HepG2 (cell line): ENCODE results near the gene HMGCR. TPM values are rescaled to one million over a fixed set of nuclear protein-coding genes. Genes with fewer than 3 reads are reported as not detected.

Experiments used
- ARHGAP35 ChIP-seq: sonication (generic); formaldehyde crosslinking; IDR thresholded peaks from 2 replicates; pipeline ENCODE4 v1.9.0; 2022; ENCODE audit warnings: mild to moderate bottlenecking, inconsistent platforms, moderate library complexity, missing genetic modification reagents, borderline replicate concordance
- ARID2 ChIP-seq: sonication (generic); formaldehyde crosslinking; IDR thresholded peaks from 2 replicates; pipeline ENCODE4 v1.8.1; 2022; ENCODE audit warnings: mild to moderate bottlenecking, missing genetic modification reagents, borderline replicate concordance
- DMTF1 ChIP-seq: sonication (generic); formaldehyde crosslinking; IDR thresholded peaks from 2 replicates; pipeline ENCODE4 v1.4.0; 2020; ENCODE audit warnings: mild to moderate bottlenecking, missing genetic modification reagents
- ETV6 ChIP-seq: sonication (generic); formaldehyde crosslinking; conservative IDR thresholded peaks from 2 replicates; pipeline ENCODE4 v1.4.0; 2020; ENCODE audit warnings: missing genetic modification reagents
- FOSL1 ChIP-seq: sonication (generic); formaldehyde crosslinking; IDR thresholded peaks from 2 replicates; pipeline ENCODE4 v1.9.0; 2021; ENCODE audit warnings: missing genetic modification reagents, borderline replicate concordance
- HNRNPUL1 ChIP-seq: fragments of 200-400 bp; formaldehyde crosslinking; IDR thresholded peaks from 2 replicates; pipeline ENCODE4 v1.6.1; 2017; ENCODE audit warnings: low read depth, mild to moderate bottlenecking, low read length, moderate library complexity
- KLF12 ChIP-seq: sonication (generic); formaldehyde crosslinking; IDR thresholded peaks from 2 replicates; pipeline ENCODE4 v1.4.0; 2020; ENCODE audit warnings: missing genetic modification reagents, borderline replicate concordance
- KLF13 ChIP-seq: sonication (generic); formaldehyde crosslinking; IDR thresholded peaks from 2 replicates; pipeline ENCODE4 v1.4.0; 2020; ENCODE audit warnings: mild to moderate bottlenecking, missing genetic modification reagents
- MAF1 ChIP-seq: sonication (generic); formaldehyde crosslinking; IDR thresholded peaks from 2 replicates; pipeline ENCODE4 v1.5.0; 2020; ENCODE audit warnings: missing genetic modification reagents, borderline replicate concordance
- MEIS1 ChIP-seq: sonication (generic); formaldehyde crosslinking; IDR thresholded peaks from 2 replicates; pipeline ENCODE4 v1.9.0; 2021; ENCODE audit warnings: mild to moderate bottlenecking, missing genetic modification reagents, moderate library complexity, borderline replicate concordance
- ONECUT2 ChIP-seq: sonication (generic); formaldehyde crosslinking; IDR thresholded peaks from 2 replicates; pipeline ENCODE4 v1.4.0; 2020; ENCODE audit warnings: missing genetic modification reagents
- RFX3 ChIP-seq: IDR thresholded peaks from 2 replicates; pipeline ENCODE4 v1.6.1; 2016; ENCODE audit warnings: missing biosample characterization, missing genetic modification reagents
- SALL1 ChIP-seq: sonication (generic); formaldehyde crosslinking; IDR thresholded peaks from 2 replicates; pipeline ENCODE4 v1.8.0; 2022; ENCODE audit warnings: mild to moderate bottlenecking, missing genetic modification reagents
- SAP130 ChIP-seq: IDR thresholded peaks from 2 replicates; pipeline ENCODE4 v1.6.1; 2016; ENCODE audit warnings: low read depth
- SIN3B ChIP-seq: fragments of 150-350 bp; IDR thresholded peaks from 2 replicates; pipeline ENCODE4 v1.6.1; 2014; ENCODE audit warnings: low read length
- U2AF1 ChIP-seq: fragments of 200-400 bp; formaldehyde crosslinking; optimal IDR thresholded peaks from 2 replicates; pipeline ENCODE3; 2017; ENCODE audit warnings: mild to moderate bottlenecking, low read depth, low read length
- U2AF2 ChIP-seq: fragments of 200-400 bp; formaldehyde crosslinking; IDR thresholded peaks from 2 replicates; pipeline ENCODE4 v1.6.1; 2017; ENCODE audit warnings: low read depth, mild to moderate bottlenecking, low read length
- ZFP1 ChIP-seq: IDR thresholded peaks from 2 replicates; pipeline ENCODE4 v1.6.1; 2016
- ZNF260 ChIP-seq: sonication (generic); formaldehyde crosslinking; IDR thresholded peaks from 2 replicates; pipeline ENCODE4 v1.4.0; 2020; ENCODE audit warnings: missing genetic modification reagents, low read depth, mild to moderate bottlenecking, borderline replicate concordance
- ZNF335 ChIP-seq: sonication (generic); formaldehyde crosslinking; IDR thresholded peaks from 2 replicates; pipeline ENCODE4 v1.4.0; 2020; ENCODE audit warnings: missing genetic modification reagents
- ZNF646 ChIP-seq: sonication (generic); formaldehyde crosslinking; IDR thresholded peaks from 2 replicates; pipeline ENCODE4 v1.9.0; 2021; ENCODE audit warnings: mild to moderate bottlenecking, missing genetic modification reagents
- ZSCAN29 ChIP-seq: sonication (generic); formaldehyde crosslinking; conservative IDR thresholded peaks from 2 replicates; pipeline ENCODE4 v1.4.0; 2020; ENCODE audit warnings: mild to moderate bottlenecking, missing genetic modification reagents
- polyA plus RNA-seq, 8 experiments: library from polyadenylated mRNA; depleted of rRNA in 3 of 8; stranded (reverse) in 7 of 8; unstranded in 1 of 8; fragments of >200 nt; fragmentation: Illumina TruSeq in 4 of 8; extraction: Trizol in 4 of 8; gene quantifications; 2 replicates each; pipeline versions ENCODE4 v1.2.1 to v1.2.3, GENCODE V29; 2011 to 2016; ENCODE audit warnings: low read depth in 4 of 8, missing spikeins in 1 of 8, mixed read lengths in 1 of 8; ENCODE audit not compliant: insufficient read depth in 1 of 8
- total RNA-seq, 5 experiments: library from RNA; depleted of rRNA; stranded (reverse); fragments of >200 nt; fragmentation: Illumina TruSeq; extraction: Trizol; gene quantifications; 2 replicates each; pipeline ENCODE4 v1.2.3, GENCODE V29; 2016; ENCODE audit warnings: low read depth in 1 of 5

The HMGCR gene
- total and polyA plus RNA-seq, 2 of the 13 experiments (the other 11 are each of a cell fraction or from before 2014, with no cell fraction given), result 43.0 to 144 TPM

GRCh38 chr5:75336615-75337336 lies at the start of gene HMGCR (continued):
- TF ChIP-seq SIN3B (no peak), MAF1 (CRISPR knock-in tag) (no peak), ARID2 (0 out of 2 replicates have a peak, but pooled peaks have one; percentile 77), KLF13 (CRISPR knock-in tag) (no peak), ZSCAN29 (CRISPR knock-in tag) (0 out of 2 replicates have a peak, but pooled peaks have one; percentile 45), ETV6 (CRISPR knock-in tag) (no peak), ZNF335 (CRISPR knock-in tag) (no peak), HNRNPUL1 (no peak), DMTF1 (CRISPR knock-in tag) (no peak), ZFP1 (CRISPR knock-in tag) (no peak), U2AF2 (peak; percentile 98), KLF12 (CRISPR knock-in tag) (no peak), RFX3 (peak; percentile 96), ONECUT2 (CRISPR knock-in tag) (no peak), ARHGAP35 (no peak; the same call in 1 of the 2 replicates), U2AF1 (no peak), FOSL1 (CRISPR knock-in tag) (no peak), SAP130 (CRISPR knock-in tag) (peak; percentile 93), ZNF260 (CRISPR knock-in tag) (0 out of 2 replicates have a peak, but pooled peaks have one; percentile 52), SALL1 (peak; percentile 90), ZNF646 (no peak), MEIS1 (CRISPR knock-in tag) (no peak; the same call in 1 of the 2 replicates)
